SK-N-SH (cell line): ENCODE data around the gene RCN2. TPM values are rescaled to one million over a fixed set of nuclear protein-coding genes. Genes with fewer than 3 reads are reported as not detected.

Experiments used
- CTCF ChIA-PET: fragments of 300-600, 350-600 bp; formaldehyde crosslinking; extraction: SDS; loops from one replicate; lab custom pipeline; 2021; lab: Yijun Ruan, JAX
- POLR2A ChIA-PET: fragments of 350-600 bp; sonication (Branson Sonifier 250); formaldehyde crosslinking; extraction: SDS; loops from one replicate; lab custom pipeline; 2020; ENCODE audit warnings: antibody characterized with exemption, inconsistent platforms; lab: Yijun Ruan, JAX
- DNase-seq: peaks from one replicate; pipeline ENCODE4 v3.0.0; 2012
- H2AFZ ChIP-seq: fragments of 200-600 bp; sonication (generic); 2 replicates; pipeline ENCODE4 v1.8.1; 2016; ENCODE audit warnings: antibody characterized with exemption, mild to moderate bottlenecking, low read depth
- H3F3A ChIP-seq: fragments of 200-600 bp; sonication (generic); replicated peaks from 2 replicates; pipeline ENCODE3; 2016; ENCODE audit warnings: antibody characterized with exemption, mild to moderate bottlenecking; ENCODE audit not compliant: insufficient read depth
- H3K27ac ChIP-seq, 2 experiments: fragments of 200-500 bp in 1 of 2; fragments of 200-600 bp in 1 of 2; sonication (Bioruptor generic) in 1 of 2; sonication (generic), shearing (Covaris generic) in 1 of 2; 2 replicates each; pipeline versions ENCODE4 v1.5.1 to v1.6.1; 2014 to 2016; ENCODE audit warnings: low read depth in 2 of 2, inconsistent platforms in 1 of 2, low read length in 1 of 2, mild to moderate bottlenecking in 1 of 2, mixed read lengths in 1 of 2
- H3K27me3 ChIP-seq: fragments of 200-600 bp; sonication (generic), shearing (Covaris generic); 2 replicates; pipeline ENCODE4 v1.6.1; 2016; ENCODE audit warnings: mixed run types; ENCODE audit not compliant: insufficient read depth
- H3K36me3 ChIP-seq, 2 experiments: fragments of 200-500 bp in 1 of 2; fragments of 200-600 bp in 1 of 2; sonication (Bioruptor generic) in 1 of 2; sonication (generic) in 1 of 2; replicated peaks in 1 of 2; 2 replicates each; pipeline versions ENCODE3 to v1.5.1; 2014 to 2016; ENCODE audit warnings: low read length in 1 of 2, mild to moderate bottlenecking in 1 of 2; ENCODE audit not compliant: insufficient read depth in 2 of 2, control insufficient read depth in 1 of 2
- H3K4me1 ChIP-seq, 2 experiments: fragments of 200-500 bp in 1 of 2; fragments of 200-600 bp in 1 of 2; sonication (Bioruptor generic) in 1 of 2; sonication (generic), shearing (Covaris generic) in 1 of 2; 2 replicates each; pipeline versions ENCODE4 v1.5.1 to v1.6.1; 2014 to 2016; ENCODE audit warnings: low read depth in 1 of 2, low read length in 1 of 2, mixed run types in 1 of 2; ENCODE audit not compliant: insufficient read depth in 2 of 2, control insufficient read depth in 1 of 2
- H3K4me2 ChIP-seq: fragments of 200-600 bp; sonication (generic), shearing (Covaris generic); 2 replicates; pipeline ENCODE4 v1.6.1; 2017; ENCODE audit warnings: mixed run types
- H3K4me3 ChIP-seq, 2 experiments: fragments of 200-500 bp in 1 of 2; fragments of 200-600 bp in 1 of 2; sonication (Bioruptor generic) in 1 of 2; sonication (generic), shearing (Covaris generic) in 1 of 2; 2 replicates each; pipeline versions ENCODE4 v1.5.1 to v1.8.1; 2014 to 2016; ENCODE audit warnings: low read depth in 2 of 2, inconsistent platforms in 1 of 2, low read length in 1 of 2, mild to moderate bottlenecking in 1 of 2, mixed read lengths in 1 of 2, moderate library complexity in 1 of 2
- H3K79me2 ChIP-seq: fragments of 200-600 bp; sonication (generic); 2 replicates; pipeline ENCODE4 v1.8.1; 2017; ENCODE audit warnings: mild to moderate bottlenecking; ENCODE audit not compliant: insufficient read depth
- H3K9ac ChIP-seq: fragments of 200-600 bp; sonication (generic); 2 replicates; pipeline ENCODE4 v1.6.1; 2017; ENCODE audit warnings: mixed run types
- H3K9me2 ChIP-seq: fragments of 200-600 bp; sonication (generic); 2 replicates; pipeline ENCODE4 v1.6.1; 2017; ENCODE audit warnings: mixed run types
- H3K9me3 ChIP-seq: fragments of 200-600 bp; sonication (generic); 2 replicates; pipeline ENCODE4 v1.6.1; 2017; ENCODE audit warnings: mixed run types, mild to moderate bottlenecking, moderate library complexity
- H4K20me1 ChIP-seq: fragments of 200-600 bp; sonication (generic); 2 replicates; pipeline ENCODE4 v1.6.1; 2017; ENCODE audit warnings: mild to moderate bottlenecking, mixed run types; ENCODE audit not compliant: insufficient read depth
- CHD2 ChIP-seq: fragments of 150-350 bp; IDR thresholded peaks from 2 replicates; pipeline ENCODE4 v1.6.1; 2018; ENCODE audit warnings: low read length; ENCODE audit not compliant: partially characterized antibody
- ELF1 ChIP-seq: IDR thresholded peaks from 2 replicates; pipeline ENCODE4 v1.4.0; 2012
- EP300 ChIP-seq, 2 experiments: IDR thresholded peaks; 2 replicates each; pipeline versions ENCODE4 v1.4.0 to v1.6.1; 2012; ENCODE audit warnings: borderline replicate concordance in 1 of 2, low read depth in 1 of 2, low read length in 1 of 2
- FOSL2 ChIP-seq: IDR thresholded peaks from 2 replicates; pipeline ENCODE4 v1.4.0; 2012; ENCODE audit warnings: low read depth, mild to moderate bottlenecking, moderate library complexity, borderline replicate concordance
- FOXJ3 ChIP-seq: sonication (generic); formaldehyde crosslinking; IDR thresholded peaks from 2 replicates; pipeline ENCODE4 v1.5.1; 2020; ENCODE audit warnings: mild to moderate bottlenecking, missing genetic modification reagents
- JUND ChIP-seq: IDR thresholded peaks from 2 replicates; pipeline ENCODE4 v1.4.0; 2012
- MEF2A ChIP-seq: IDR thresholded peaks from 2 replicates; pipeline ENCODE4 v1.4.0; 2012; ENCODE audit warnings: low read depth, borderline replicate concordance
- MXI1 ChIP-seq: IDR thresholded peaks from 2 replicates; pipeline ENCODE4 v1.6.1; 2012; ENCODE audit warnings: mild to moderate bottlenecking, low read depth, low read length, improper control_type of control experiment
- NRF1 ChIP-seq: IDR thresholded peaks from 2 replicates; pipeline ENCODE4 v1.6.1; 2012; ENCODE audit warnings: low read depth, mild to moderate bottlenecking, low read length
- POLR2AphosphoS5 ChIP-seq: IDR thresholded peaks from 2 replicates; pipeline ENCODE4 v1.6.1; 2012; ENCODE audit warnings: low read depth, low read length
- RCOR1 ChIP-seq: fragments of 150-350 bp; IDR thresholded peaks from 2 replicates; pipeline ENCODE4 v1.6.1; 2017; ENCODE audit warnings: antibody characterized with exemption, low read length
- RXRA ChIP-seq: IDR thresholded peaks from 2 replicates; pipeline ENCODE4 v1.4.0; 2012; ENCODE audit warnings: low read depth, mild to moderate bottlenecking, borderline replicate concordance
- SMC3 ChIP-seq: IDR thresholded peaks from 2 replicates; pipeline ENCODE4 v1.6.1; 2012; ENCODE audit warnings: low read depth, low read length, improper control_type of control experiment
- TCF12 ChIP-seq: IDR thresholded peaks from 2 replicates; pipeline ENCODE4 v1.4.0; 2012
- TEAD4 ChIP-seq: IDR thresholded peaks from 2 replicates; pipeline ENCODE4 v1.4.0; 2012; ENCODE audit warnings: mild to moderate bottlenecking, borderline replicate concordance; ENCODE audit not compliant: insufficient read depth
- WGBS: methylation state at CpG from one replicate; pipeline ENCODE4 v1.1.6; 2017; ENCODE audit warnings: low lambda C conversion rate; 5-methylcytosine and 5-hydroxymethylcytosine counted together
- polyA plus RNA-seq, 3 experiments: library from polyadenylated mRNA; depleted of rRNA; stranded (reverse); fragments of >200 nt; gene quantifications; 2 replicates each; pipeline ENCODE4 v1.2.3, GENCODE V29; 2012
- TF ChIP-seq, protein P1 (sequence below): IDR thresholded peaks from 2 replicates; pipeline ENCODE4 v1.4.0; 2012; ENCODE audit warnings: low read depth, borderline replicate concordance
- TF ChIP-seq, protein P2 (sequence below): IDR thresholded peaks from 2 replicates; pipeline ENCODE4 v1.4.0; 2012; ENCODE audit warnings: low read depth
- TF ChIP-seq, protein P3 (sequence below): fragments of 150-350 bp; IDR thresholded peaks from 2 replicates; pipeline ENCODE4 v1.6.1; 2017; ENCODE audit warnings: antibody characterized with exemption, low read length, low read depth, borderline replicate concordance

RCN2 gene
- polyA plus RNA-seq, 1 of the 3 experiments (the other 2 are of a cell fraction) = 78.6 TPM

DNA sequence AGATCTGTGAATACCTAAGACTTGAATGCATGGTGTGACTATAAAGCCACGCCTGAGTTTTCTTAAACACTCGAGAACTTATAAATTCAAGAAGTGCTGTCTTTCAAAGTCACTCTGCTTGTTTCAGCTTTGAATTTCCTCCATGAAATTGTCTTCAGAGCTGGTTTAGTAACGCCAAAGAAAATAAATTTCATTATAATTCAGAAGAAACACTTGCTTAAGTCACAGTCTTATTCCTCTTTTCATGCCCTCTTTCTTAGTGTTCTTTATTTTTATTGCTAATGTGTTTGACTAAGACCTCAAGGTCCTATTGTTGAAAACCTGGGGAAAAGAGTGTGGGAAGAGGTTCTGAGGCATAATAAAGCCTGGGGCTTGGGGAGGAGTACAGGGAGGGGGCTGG, 3.3 kb upstream of the RCN2 start:
- Histone ChIP-seq H2AFZ (no peak overlapping the region), H3K9ac (no peak overlapping the region), H4K20me1 (no peaks in the 10 kb centered on the region), H3K9me3 (no peaks in the 10 kb centered on the region), H3K79me2 (peaks cover 14% of the 10 kb centered on the region), H3F3A (no peaks in the 10 kb centered on the region), H3K9me2 (no peaks in the 10 kb centered on the region), H3K4me3 (no peak overlapping the region), H3K27me3 (no peaks in the 10 kb centered on the region; the same call in 1 of the 2 replicates), H3K27ac (no peak overlapping the region), H3K4me1 (peaks cover 0 to 7% of the 10 kb centered on the region in 2 experiments; a peak in 1 of 4 replicates), H3K36me3 (peaks cover 2 to 6% of the 10 kb centered on the region in 2 experiments), H3K4me2 (no peak overlapping the region)
- ChIA-PET CTCF (interaction anchor here (1.1 to 1.4 kb wide), 2 partner anchors 9 to 14 kb away, joined by 3 to 4 read pairs; no protein-coding TSS in a partner anchor), POLR2A (no interaction called here)
- no peak for DNase-seq
- TF ChIP-seq, protein P1, sequence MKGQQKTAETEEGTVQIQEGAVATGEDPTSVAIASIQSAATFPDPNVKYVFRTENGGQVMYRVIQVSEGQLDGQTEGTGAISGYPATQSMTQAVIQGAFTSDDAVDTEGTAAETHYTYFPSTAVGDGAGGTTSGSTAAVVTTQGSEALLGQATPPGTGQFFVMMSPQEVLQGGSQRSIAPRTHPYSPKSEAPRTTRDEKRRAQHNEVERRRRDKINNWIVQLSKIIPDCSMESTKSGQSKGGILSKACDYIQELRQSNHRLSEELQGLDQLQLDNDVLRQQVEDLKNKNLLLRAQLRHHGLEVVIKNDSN = no peak
- TF ChIP-seq TEAD4 (no peak), JUND (no peak)
- WGBS = 76% methylated on average over 3 of the region's 3 CpGs

DNA sequence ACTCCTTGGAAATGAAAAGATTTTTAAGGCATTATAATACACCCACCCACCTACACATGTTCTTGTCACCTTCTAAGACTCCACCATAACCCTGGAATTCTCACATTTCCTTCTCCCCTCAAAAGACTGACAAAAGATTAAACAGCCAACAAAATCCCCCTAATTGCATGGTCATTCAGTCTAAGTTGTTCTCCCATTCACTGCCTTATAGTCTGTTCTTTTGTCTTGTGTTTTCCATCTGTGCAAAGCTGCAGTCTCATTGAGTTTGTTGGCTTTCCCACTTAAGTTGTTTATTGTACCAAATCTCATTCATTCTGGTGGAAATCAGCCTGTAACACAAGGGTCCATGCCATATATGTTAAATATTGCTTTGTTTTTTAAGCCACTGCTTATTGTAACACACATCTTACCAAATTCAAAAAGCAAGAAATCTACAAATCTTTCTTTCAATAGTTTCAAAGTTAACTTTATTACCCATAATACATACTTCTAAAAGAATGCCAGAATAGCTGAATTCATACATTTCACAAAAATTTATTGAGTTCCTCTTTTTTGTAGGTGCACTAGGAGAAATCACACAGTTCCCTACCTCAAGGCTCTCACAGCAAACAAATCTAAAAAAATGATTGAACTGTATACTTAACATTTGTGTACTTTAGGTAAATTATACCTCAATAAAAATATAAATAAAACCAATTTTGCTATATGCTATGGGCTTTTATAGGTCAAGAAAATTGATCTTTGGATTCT, 2.4 kb upstream of the RCN2 start:
- Histone ChIP-seq H4K20me1 (no peaks in the 10 kb centered on the region), H3K4me2 (no peak overlapping the region), H3F3A (no peaks in the 10 kb centered on the region), H3K4me1 (peaks cover 0 to 7% of the 10 kb centered on the region in 2 experiments; a peak in 1 of 4 replicates), H3K27ac (no peak overlapping the region), H2AFZ (0 out of 2 replicates have a peak overlapping the region, but pooled peaks have one; percentile 37), H3K9ac (no peak overlapping the region), H3K79me2 (peaks cover 20% of the 10 kb centered on the region), H3K9me3 (no peaks in the 10 kb centered on the region), H3K36me3 (peaks cover 10 to 15% of the 10 kb centered on the region in 2 experiments), H3K27me3 (no peaks in the 10 kb centered on the region), H3K4me3 (no peak overlapping the region), H3K9me2 (no peaks in the 10 kb centered on the region)
- TF ChIP-seq RCOR1 (no peak), CHD2 (no peak), ELF1 (no peak), FOXJ3 (CRISPR knock-in tag) (no peak), NRF1 (no peak), MEF2A (no peak), TCF12 (no peak), MXI1 (no peak), SMC3 (no peak), EP300 (IDR thresholded peaks at IDR 0.05; ENCODE audit: borderline replicate concordance in 1 of 2, low read depth in 1 of 2, low read length in 1 of 2) (no peak), POLR2AphosphoS5 (no peak), FOSL2 (no peak), RXRA (no peak)
- TF ChIP-seq, protein P2, sequence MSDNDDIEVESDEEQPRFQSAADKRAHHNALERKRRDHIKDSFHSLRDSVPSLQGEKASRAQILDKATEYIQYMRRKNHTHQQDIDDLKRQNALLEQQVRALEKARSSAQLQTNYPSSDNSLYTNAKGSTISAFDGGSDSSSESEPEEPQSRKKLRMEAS = no peak
- TF ChIP-seq, protein P3, sequence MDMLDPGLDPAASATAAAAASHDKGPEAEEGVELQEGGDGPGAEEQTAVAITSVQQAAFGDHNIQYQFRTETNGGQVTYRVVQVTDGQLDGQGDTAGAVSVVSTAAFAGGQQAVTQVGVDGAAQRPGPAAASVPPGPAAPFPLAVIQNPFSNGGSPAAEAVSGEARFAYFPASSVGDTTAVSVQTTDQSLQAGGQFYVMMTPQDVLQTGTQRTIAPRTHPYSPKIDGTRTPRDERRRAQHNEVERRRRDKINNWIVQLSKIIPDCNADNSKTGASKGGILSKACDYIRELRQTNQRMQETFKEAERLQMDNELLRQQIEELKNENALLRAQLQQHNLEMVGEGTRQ = no peak
- POLR2A ChIA-PET = no interaction called here
- CTCF ChIA-PET = interaction anchor here (1.4 kb wide), 1 partner anchor 13 kb away, joined by 4 read pairs; no protein-coding TSS in a partner anchor
- DNase-seq = no peak
